Loucy (cell line): ENCODE data around the gene DNM1.

Experiments used
- CTCF ChIP-seq: fragments of 200-600 bp; sonication (generic); conservative IDR thresholded peaks from 2 replicates; pipeline ENCODE4 v1.5.1; 2014; ENCODE audit warnings: mild to moderate bottlenecking, antibody characterized with exemption, low read length
- EZH2phosphoT487 ChIP-seq: fragments of 200-600 bp; IDR thresholded peaks from 2 replicates; pipeline ENCODE4 v1.6.1; 2018; ENCODE audit warnings: antibody characterized with exemption, mild to moderate bottlenecking, moderate library complexity, borderline replicate concordance

- TF ChIP-seq CTCF, result no peak
- TF ChIP-seq EZH2phosphoT487, result no peak
Observed at GRCh38 chr9:128298535-128299482, 95.6 kb downstream of the DNM1 start.
